DMS114 treated with DMSO at 0.1 percent for 48 hours (cell line): ENCODE data around the gene SCAF11.
"Not testable (repeated sequence)": the region's sequence is repeated elsewhere in the genome, so short reads cannot be mapped to it uniquely, and the experiment has no call there.

ENCODE experiments used
- DNase-seq: peaks from one replicate; lab custom pipeline; 2025; ENCODE audit not compliant: unreplicated experiment; lab: John Stamatoyannopoulos, UW

SCAF11 gene, protein sequence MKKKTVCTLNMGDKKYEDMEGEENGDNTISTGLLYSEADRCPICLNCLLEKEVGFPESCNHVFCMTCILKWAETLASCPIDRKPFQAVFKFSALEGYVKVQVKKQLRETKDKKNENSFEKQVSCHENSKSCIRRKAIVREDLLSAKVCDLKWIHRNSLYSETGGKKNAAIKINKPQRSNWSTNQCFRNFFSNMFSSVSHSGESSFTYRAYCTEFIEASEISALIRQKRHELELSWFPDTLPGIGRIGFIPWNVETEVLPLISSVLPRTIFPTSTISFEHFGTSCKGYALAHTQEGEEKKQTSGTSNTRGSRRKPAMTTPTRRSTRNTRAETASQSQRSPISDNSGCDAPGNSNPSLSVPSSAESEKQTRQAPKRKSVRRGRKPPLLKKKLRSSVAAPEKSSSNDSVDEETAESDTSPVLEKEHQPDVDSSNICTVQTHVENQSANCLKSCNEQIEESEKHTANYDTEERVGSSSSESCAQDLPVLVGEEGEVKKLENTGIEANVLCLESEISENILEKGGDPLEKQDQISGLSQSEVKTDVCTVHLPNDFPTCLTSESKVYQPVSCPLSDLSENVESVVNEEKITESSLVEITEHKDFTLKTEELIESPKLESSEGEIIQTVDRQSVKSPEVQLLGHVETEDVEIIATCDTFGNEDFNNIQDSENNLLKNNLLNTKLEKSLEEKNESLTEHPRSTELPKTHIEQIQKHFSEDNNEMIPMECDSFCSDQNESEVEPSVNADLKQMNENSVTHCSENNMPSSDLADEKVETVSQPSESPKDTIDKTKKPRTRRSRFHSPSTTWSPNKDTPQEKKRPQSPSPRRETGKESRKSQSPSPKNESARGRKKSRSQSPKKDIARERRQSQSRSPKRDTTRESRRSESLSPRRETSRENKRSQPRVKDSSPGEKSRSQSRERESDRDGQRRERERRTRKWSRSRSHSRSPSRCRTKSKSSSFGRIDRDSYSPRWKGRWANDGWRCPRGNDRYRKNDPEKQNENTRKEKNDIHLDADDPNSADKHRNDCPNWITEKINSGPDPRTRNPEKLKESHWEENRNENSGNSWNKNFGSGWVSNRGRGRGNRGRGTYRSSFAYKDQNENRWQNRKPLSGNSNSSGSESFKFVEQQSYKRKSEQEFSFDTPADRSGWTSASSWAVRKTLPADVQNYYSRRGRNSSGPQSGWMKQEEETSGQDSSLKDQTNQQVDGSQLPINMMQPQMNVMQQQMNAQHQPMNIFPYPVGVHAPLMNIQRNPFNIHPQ (N-terminal part only)

DNA sequence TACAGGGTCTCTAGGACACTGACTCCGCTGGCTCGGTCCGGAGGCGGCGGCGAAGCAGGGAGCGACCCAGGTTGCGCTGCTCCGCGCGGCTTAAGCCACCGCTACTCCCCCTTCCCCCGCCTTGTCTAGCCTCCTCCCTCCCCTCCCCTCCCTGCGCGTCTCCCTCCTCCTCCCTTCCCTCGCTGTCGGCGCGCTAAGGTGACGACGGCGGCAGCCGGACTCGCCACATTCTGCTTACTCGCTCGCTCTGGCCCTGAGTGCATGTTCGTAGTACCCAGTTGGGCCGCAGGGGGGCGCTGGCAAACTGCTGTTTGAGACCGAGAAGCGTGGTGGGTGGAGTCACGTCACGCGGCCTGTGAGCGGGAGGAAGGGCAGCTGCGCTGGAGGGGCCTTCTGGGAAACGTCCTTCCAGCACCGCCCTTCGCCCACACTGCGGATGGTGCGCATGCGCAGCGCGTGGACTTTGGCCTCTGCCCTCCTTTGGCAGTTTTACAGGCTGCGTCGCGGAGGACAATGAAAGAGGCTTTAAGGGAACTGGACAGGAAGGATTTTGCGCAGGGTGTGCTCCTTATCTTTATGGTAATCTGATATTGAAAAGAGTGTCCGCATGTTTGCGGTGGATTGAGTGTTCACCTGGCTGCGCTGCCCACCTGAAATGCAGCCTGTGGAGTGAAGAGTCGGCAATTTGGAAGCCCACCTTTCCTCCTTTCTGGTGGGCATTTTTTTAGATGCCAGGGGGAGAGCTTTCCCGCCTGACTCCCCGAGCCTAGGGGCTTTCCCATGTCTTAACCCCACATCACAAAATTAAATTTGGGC is at the start of gene SCAF11:
SCAF11 (minus strand) TSS at position 107 of the 816 bp plus-strand sequence. CDS start 26,407 bp downstream, outside the sequence.
- peak; percentile 99 for DNase-seq

DNA sequence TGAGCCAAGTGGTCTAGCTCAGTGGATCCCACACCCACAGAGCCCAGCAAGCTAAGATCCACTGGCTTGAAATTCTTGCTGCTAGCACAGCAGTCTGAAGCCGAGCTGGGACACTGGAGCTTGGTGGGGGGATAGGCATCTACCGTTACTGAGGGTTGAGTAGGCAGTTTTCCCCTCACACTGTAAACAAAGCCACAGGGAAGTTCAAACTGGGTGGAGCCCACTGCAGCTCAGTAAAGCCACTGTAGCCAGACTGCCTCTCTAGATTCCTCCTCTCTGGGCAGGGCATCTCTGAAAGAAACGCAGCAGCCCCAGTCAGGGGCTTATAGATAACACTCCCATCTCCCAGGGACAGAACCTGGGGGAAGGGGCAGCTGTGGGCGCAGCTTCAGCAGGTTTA is 46.7 kb upstream of the SCAF11 start:
- not testable (repeated sequence) for DNase-seq

DNA sequence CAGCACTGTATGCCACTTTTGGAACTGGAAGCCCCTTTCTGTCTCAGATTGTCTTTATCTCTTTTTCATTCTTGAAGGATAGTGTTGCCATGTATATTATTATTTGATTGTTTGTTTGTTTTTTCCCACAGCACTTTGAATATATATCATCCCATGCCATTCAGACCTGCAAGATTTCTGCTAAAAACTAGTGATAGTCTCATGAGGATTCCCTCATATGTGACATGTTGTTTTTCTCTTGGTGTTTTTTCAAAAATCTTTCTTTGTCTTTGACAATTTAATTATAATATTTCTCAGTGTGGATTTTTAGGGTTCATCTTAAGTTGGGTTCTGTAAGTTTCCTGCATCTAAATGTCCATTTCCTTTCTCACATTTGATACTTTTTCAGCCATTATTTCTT is 36.8 kb upstream of the SCAF11 start:
- DNase-seq = no peak

DNA sequence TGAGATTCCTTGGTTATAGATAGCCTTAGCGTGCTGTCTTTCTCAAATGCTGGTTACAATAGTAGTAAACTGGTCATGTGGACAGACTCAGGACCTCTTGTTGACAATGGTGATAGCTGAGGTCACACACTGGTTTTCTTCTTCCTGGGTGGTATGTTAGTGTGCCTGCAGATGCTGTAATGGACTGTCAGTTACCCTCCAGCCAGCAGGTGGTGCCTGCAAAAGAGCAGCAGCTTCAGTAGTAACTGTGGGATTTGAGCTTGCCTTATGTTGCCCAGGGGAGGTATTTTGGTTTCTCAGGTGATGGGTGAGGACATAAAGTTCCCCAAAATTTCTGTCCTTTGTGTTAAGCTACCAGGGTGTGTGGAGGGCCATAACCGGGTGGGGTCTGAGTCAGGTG is 33.7 kb upstream of the SCAF11 start:
- no peak for DNase-seq

DNA sequence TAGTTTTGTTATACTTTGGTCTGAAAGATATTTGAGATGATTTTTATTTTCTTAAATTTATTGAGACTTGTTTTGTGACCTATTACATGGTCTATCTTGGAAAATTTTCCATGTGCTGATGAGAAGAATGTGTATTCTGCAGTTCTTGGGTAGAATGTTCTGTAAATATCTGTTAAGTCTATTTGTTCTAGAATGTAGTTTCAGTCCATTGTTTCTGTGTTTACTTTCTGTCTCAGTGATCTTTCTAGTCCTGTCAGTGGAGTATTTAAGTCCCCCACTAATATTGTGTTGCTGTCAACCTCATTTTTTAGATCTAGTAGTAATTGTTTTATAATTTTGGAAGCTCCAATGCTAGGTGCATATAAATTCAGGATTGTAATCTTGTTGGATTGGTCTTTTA is 30.4 kb upstream of the SCAF11 start:
- no peak for DNase-seq

DNA sequence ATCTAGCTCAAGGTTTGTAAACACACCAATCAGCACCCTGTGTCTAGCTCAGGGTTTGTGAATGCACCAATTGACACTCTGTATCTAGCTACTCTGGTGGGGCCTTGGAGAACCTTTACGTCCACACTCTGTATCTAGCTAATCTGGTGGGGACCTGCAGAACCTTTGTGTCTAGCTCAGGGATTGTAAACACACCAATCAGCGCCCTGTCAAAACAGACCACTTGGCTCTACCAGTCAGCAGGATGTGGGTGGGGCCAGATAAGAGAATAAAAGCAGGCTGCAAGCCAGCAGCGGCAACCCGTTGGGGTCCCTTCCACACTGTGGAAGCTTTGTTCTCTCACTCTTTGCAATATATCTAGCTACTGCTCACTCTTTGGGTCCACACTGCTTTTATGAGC is 28.3 kb upstream of the SCAF11 start:
- not testable (repeated sequence) for DNase-seq

DNA sequence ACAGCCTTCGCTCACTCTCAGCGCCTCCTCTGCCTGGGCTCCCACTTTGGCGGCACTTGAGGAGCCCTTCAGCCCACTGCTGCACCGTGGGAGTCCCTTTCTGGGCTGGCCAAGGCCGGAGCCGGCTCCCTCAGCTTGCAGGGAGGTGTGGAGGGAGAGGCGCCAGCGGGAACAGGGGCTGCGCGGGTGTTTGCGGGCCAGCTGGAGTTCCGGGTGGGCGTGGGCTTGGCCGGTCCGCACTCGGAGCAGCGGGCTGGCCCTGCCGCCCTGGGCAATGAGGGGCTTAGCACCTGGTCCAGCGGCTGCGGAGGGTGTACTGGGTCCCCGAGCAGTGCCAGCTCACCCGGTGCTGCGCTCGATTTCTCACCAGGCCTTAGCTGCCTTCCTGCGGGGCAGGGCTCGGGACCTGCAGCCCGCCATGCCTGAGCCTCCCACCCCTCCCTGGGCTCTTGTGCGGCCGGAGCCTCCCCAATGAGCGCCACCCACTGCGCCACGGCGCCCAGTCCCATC is 27.5 kb upstream of the SCAF11 start:
- not testable (repeated sequence) for DNase-seq

DNA sequence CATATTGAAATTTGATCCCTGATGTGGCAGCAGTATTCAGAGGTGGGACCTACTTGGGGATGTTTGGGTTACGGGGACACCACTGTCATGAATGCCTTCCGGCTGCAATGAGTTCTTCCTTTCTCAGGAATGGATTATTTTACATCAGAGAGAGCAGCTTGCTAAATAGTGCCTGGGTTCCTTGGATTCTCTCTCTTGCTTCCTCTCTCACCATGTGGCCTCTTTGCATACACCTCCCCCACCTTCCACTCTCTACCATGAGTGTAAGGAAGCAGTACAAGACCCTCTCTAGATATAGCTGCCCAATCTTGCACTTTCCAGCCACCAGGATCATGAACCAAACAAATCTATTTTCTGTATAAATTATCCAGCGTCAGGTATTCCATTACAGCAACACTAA is 15.4 kb upstream of the SCAF11 start:
- no peak for DNase-seq

DNA sequence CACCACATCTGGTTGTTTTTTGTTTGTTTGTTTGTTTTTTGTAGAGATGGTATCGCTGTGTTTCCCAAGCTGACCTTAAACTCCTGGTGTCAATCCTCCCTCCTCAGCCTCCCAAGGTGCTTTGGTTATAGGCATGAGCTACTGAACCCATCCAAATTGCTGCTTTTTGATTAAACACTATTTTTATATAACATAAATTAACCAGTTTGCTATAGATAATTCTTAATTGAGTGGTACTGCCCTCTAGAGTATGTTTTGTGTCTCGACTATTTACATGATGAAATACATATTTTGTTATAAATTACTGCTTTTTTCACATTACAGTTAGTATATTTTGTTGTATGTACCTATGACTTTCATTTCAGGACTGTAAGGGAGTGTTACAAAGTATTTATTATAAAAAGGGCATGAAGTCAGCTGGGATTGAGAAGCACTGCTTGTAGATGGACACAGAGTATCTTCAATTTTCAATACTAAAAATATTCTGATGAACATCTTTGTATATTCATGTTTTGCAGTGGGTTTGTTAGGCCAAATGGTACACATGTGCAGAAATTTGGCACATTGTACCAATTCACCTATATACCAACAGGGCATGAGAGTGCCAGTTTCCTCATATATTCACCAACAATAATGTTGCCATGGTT is 14.9 kb upstream of the SCAF11 start:
- no peak for DNase-seq

DNA sequence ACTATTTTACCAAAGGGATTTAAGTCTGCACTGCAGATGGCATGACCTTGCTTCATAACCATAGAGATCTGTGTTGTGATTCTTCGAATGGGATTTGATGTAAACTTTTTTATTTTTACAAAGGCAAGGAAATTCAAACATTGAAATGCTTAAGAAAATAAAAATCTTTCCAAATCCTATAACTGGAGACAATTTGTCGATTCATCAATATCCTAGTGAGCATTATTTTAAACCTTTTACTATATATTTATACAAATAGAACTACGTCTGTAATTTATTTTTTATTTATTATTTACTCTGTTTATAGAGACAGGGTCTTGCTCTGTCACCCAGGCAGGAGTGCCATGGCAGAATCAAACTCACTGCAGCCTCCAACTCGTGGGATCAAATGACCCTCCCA is 14.3 kb upstream of the SCAF11 start:
- no peak for DNase-seq

DNA sequence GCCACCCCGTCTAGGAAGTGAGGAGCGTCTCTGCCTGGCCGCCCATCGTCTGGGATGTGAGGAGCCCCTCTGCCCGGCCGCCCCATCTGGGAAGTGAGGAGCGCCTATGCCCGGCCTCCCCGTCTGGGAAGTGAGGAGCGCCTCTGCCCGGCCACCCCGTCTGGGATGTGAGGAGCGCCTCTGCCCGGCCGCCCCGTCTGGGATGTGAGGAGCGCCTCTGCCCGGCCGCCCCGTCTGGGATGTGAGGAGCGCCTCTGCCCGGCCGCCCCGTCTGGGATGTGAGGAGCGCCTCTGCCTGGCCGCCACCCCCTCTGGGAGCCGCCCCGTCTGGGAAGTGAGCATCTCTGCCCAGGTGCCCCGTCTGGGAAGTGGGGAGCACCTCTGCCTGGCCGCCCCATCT is 9.7 kb upstream of the SCAF11 start:
- not testable (repeated sequence) for DNase-seq

DNA sequence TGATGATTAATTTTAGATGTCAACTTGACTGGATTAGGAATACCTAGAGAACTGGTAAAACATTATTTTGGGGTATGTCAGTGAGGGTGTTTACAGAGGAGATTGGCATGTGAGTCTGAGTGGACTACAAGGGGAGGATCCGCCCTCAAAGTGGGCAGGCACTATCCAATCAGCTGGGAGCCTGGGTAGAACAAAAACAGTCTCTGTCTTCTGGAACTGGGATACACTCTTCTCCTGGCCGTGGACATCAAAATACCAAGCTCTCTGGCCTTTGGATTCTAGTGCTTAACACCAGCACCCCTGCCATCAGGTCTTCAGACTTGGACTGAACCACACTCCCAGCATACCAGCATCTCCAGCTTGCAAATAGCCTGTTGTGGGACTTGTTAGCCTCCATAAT is 4.4 kb upstream of the SCAF11 start:
- no peak for DNase-seq

DNA sequence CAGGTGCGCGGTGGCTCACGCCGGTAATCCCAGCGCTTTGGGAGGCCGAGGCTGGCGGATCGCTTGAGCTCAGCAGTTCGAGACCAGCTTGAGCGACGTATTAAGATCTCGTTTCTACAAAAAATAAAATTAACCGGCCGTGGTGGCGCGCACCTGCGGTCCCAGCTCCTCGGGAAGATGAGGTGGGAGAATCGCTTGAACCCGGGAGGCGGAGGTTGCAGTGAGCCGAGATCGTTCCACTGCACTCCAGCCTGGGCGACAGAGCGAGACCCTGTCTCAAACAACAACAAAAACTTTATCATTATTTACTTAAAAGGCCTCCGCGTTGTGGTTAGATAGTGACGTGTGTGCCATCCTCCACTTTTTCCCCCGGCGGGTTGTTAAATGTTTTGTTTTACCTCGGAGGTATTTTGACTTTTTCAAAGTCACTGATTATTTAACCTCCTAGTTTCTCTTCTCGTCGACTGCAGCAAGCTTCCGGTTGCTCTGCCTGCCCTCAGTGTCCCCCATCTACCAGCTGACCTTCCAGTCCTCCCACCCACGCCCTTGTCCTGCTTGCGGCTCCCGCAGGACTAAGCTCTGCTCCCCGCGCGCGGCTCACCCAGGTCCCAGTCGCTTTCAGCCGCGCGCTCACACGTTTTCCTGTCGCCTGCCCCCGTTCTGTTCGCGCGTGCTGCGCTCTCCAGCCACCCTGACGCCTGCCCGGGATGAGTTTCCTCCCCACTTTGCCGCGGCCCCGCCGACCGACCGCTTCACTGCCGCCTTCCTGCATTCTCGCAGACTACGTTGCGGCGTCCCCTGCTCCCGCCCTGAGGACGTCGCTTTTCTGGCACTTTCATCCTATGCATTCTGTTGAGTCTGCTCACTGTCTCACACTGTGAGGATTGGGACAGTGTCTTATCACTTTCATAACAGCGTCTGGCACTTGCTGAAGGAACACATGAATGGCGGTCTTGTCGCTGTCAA is 1.2 kb upstream of the SCAF11 start:
- DNase-seq = peak; percentile 84

DNA sequence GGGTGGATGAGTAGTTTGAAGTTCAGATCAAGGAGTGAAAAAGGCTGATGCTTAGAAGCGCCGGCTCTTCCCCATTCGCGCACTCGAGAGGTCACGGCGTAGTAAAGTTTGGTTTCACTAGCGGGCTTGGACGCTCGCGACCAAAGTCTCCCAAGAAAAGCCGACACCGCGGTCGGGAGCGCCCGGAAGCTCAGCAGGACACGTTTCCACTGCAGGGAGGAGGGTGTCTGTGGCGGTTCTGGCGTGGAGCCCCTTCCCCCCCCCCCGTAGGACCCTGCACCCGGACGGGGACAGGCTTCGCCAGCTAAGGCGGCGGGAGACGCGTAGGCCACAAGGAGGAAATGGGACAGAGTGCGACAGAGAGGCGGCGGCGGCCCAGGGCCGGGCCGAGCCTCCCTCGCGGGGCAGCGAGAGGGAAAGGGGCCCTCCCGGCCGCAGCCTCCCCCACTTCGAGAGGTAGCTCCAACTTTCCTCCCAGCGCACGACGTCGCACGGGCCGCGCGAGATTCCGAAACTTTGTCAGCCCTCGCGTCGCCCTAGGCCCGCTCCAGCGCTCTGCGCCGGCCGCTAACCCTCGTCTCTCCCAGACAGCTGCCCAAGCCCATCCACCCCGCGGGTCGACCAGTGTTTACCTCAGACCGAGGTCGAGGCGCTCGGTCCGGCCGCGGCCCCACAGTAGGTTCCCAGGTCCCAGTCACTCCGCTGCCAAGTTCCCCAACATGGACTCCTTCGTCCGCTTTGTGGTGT is 480 bp downstream of the SCAF11 start:
- DNase-seq = peak; percentile 39

DNA sequence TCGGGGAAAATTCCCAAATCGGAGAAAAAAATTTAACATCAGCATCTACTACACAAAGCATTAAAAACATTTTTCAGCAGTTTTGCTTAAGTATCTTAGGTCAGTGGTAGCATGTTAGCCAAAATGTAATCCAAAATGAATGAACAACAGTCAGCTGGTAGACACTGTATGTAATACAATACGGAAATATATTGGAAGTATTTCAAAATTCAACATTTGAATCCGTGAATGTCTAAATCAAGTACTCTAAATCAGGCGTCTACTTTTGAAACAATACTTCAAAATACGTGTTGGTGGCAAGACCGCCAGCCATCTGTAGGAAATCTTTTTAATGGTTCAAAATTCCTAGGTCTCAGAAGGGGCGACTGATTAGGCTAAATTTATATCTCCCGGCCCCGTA is 1.1 kb downstream of the SCAF11 start:
- no peak for DNase-seq

DNA sequence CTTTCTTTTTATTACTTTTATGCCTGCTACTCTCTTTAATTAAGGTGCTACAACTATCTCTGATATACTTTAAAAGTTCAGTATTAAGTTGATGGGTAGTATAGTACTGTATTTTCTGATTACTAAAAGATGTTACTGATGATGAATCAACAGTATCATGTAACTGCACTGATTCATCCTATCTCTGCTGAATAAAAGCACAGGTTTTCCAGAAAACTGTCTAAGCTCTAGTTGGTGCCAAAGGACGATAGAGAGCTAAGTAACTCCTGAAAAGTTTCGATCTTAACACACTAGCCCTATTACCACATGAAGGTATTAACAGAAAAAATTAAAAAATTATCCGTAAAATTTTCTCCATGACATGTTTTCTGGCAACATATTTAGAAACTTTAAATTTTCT is 2.1 kb downstream of the SCAF11 start:
- DNase-seq = no peak

DNA sequence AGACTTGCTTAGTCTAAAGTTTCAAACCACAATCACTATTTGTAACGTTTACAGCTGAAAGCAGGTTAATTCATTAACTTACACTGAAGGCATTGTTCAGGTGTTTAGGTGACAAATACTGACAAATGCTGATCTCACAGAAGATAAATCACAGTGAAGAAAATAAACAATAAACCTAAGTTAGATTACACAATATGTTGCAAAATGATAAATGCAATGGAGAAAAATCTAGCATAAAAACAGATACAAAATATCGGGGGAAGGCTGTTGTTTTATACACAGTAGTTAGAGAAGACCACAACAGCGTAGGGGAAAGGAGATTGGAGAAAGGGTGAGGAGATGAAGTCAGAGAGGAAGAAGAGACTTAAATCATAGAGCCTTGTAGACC is 3.0 kb downstream of the SCAF11 start:
- no peak for DNase-seq
